Globus pallidus (tissue), 1 donor: Measurements from ENCODE around the gene CDC42BPB.
"Not testable (repeated sequence)": the region's sequence is repeated elsewhere in the genome, so short reads cannot be mapped to it uniquely, and the experiment has no call there.

ENCODE experiments used
- DNase-seq: peaks from one replicate; pipeline ENCODE4 v3.0.0-alpha.2; 2015; ENCODE audit warnings: low spot score

The CDC42BPB gene

GRCh38 chr14:102900631-102901571, 156.4 kb downstream of the CDC42BPB start:
- no peak for DNase-seq

- DNase-seq = no peak
Observed at GRCh38 chr14:102899516-102899900, 157.8 kb downstream of the CDC42BPB start.

- no peak for DNase-seq
Observed at GRCh38 chr14:102898776-102899515, 158.4 kb downstream of the CDC42BPB start.

- DNase-seq = no peak
Observed at GRCh38 chr14:102898298-102898697, 159.1 kb downstream of the CDC42BPB start.

GRCh38 chr14:102897299-102898027, 159.9 kb downstream of the CDC42BPB start:
- DNase-seq = no peak

- not testable (repeated sequence) for DNase-seq
Observed at GRCh38 chr14:102896735-102897134, 160.6 kb downstream of the CDC42BPB start.

GRCh38 chr14:102893452-102893851, 163.9 kb downstream of the CDC42BPB start:
- peak; percentile 35 for DNase-seq

- no peak for DNase-seq
Observed at GRCh38 chr14:102892651-102893050, 164.7 kb downstream of the CDC42BPB start.

GRCh38 chr14:102891556-102891955, 165.8 kb downstream of the CDC42BPB start:
- DNase-seq = no peak

- no peak for DNase-seq
Observed at GRCh38 chr14:102891111-102891510, 166.2 kb downstream of the CDC42BPB start.

GRCh38 chr14:102889615-102890014, 167.7 kb downstream of the CDC42BPB start:
- DNase-seq = no peak

- no peak for DNase-seq
Observed at GRCh38 chr14:102888748-102889147, 168.6 kb downstream of the CDC42BPB start.

- no peak for DNase-seq
Observed at GRCh38 chr14:102885737-102886447, 171.5 kb downstream of the CDC42BPB start.

- no peak for DNase-seq
Observed at GRCh38 chr14:102883554-102883953, 173.8 kb downstream of the CDC42BPB start.

- DNase-seq = no peak
Observed at GRCh38 chr14:102883089-102883541, 174.2 kb downstream of the CDC42BPB start.
